Stomach (tissue), 9 donors: ENCODE data around the gene TAC3. TPM values are rescaled to one million over a fixed set of nuclear protein-coding genes. Genes with fewer than 3 reads are reported as not detected.

ENCODE experiments used
- DNase-seq, 2 donors: peaks; one replicate each; pipeline versions ENCODE4 v3.0.0 to v3.0.0-alpha.2; 2013 to 2019
- H3K27ac ChIP-seq, 5 donors: fragments of 200-600 bp in 4 of 5; sonication (generic) in 4 of 5; one replicate each; pipeline ENCODE4 v1.5.1; 2013 to 2019; ENCODE audit warnings: mild to moderate bottlenecking in 1 of 5, moderate library complexity in 1 of 5
- H3K27me3 ChIP-seq, 3 donors: fragments of 200-600 bp; sonication (generic); one replicate each; pipeline ENCODE4 v1.5.1; 2017 to 2019; ENCODE audit warnings: mixed run types in 1 of 3
- H3K36me3 ChIP-seq, 4 donors: fragments of 200-600 bp; sonication (generic); 1 replicate in 3 of 4; 2 replicates in 1 of 4; pipeline ENCODE4 v1.5.1; 2016 to 2019
- H3K4me1 ChIP-seq, 4 donors: fragments of 200-600 bp; sonication (generic); one replicate each; pipeline ENCODE4 v1.5.1; 2016 to 2019
- H3K4me3 ChIP-seq, 4 donors: fragments of 200-600 bp; sonication (generic) in 3 of 4; one replicate each; pipeline ENCODE4 v1.5.1; 2016 to 2019; ENCODE audit warnings: mild to moderate bottlenecking in 1 of 4
- H3K9me3 ChIP-seq, 4 donors: fragments of 200-600 bp; sonication (generic); one replicate each; pipeline ENCODE4 v1.5.1; 2016 to 2019
- EP300 ChIP-seq: sonication (generic); formaldehyde crosslinking; IDR thresholded peaks from one replicate; pipeline ENCODE4 v1.6.1; 2017; ENCODE audit warnings: antibody characterized with exemption
- POLR2A ChIP-seq, 4 donors: fragments of 450-650 bp; IDR thresholded peaks; one replicate each; pipeline ENCODE4 v1.6.1; 2016; ENCODE audit warnings: antibody characterized with exemption in 4 of 4, control low read depth in 2 of 4, mild to moderate bottlenecking in 1 of 4, moderate library complexity in 1 of 4
- POLR2AphosphoS5 ChIP-seq, 3 donors: sonication (generic); formaldehyde crosslinking; IDR thresholded peaks; one replicate each; pipeline ENCODE4 v1.6.1; 2016; ENCODE audit warnings: antibody characterized with exemption in 3 of 3
- whole genome bisulfite sequencing, 5 donors: extraction: QIAGEN DNeasy Blood & Tissue Kit in 3 of 5; methylation state at CpG; one replicate each; pipeline versions ENCODE4 v1.1.5 to v1.1.7; 2013 to 2018; 5-methylcytosine and 5-hydroxymethylcytosine counted together
- intact Hi-C: fragments of 100-400 bp; cut with DNase I; formaldehyde crosslinking; loops from one replicate; pipeline ENCODE4 v1.15.1; 2023; ENCODE audit warnings: low total_unique reads
- polyA plus RNA-seq, 3 donors: library from polyadenylated mRNA; stranded (reverse); fragments of 200-250 nt; gene quantifications; one replicate each; pipeline ENCODE4 v1.2.3, GENCODE V29; 2013
- total RNA-seq, 5 donors: library from RNA; depleted of rRNA; stranded (reverse); fragments of >200 nt; gene quantifications; one replicate each; pipeline versions ENCODE4 v1.1.0 to v1.2.3, GENCODE V29; 2014 to 2016
- TF ChIP-seq, protein P1 (sequence below), 7 experiments: fragments of 450-650 bp in 4 of 7; fragments of 200-600 bp in 3 of 7; sonication (generic) in 3 of 7; IDR thresholded peaks; one replicate each; pipeline ENCODE4 v1.5.1; 2016 to 2019; ENCODE audit warnings: antibody characterized with exemption in 7 of 7, control low read depth in 2 of 7, mild to moderate bottlenecking in 1 of 7
- donor health status: healthy with polysubstance abuse.
- donor health status: Bipolar disorder and iron deficiency.
- donor health status: healthy.

The TAC3 gene
- total and polyA plus RNA-seq, 8 donors: 0.62 to 19.8 (median 2.0) TPM; not detected in 3

DNA sequence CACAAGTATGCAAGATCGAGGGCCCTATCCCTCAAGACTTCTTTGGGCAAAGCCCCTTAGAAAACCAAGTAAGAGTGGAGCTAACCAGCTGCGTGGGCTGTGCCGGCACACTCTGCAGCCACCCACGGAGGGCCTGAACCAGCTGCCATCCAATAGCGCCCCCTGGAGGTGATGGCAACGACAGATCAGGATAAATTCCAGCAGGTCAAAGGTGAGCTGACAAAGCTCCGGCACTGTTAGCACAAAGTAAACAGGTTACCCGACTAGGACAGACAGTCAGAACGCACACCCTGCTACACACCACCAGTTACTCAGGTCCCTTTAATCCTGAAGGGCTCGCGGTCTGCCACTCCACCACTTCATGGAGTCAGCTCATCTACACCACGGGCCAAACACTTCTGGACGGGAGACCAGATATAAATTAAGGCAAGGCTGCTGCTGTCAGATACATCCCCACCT, 14.9 kb downstream of the TAC3 start:
- DNase-seq: peak; percentile 70 to 78
- TF ChIP-seq, protein P1, sequence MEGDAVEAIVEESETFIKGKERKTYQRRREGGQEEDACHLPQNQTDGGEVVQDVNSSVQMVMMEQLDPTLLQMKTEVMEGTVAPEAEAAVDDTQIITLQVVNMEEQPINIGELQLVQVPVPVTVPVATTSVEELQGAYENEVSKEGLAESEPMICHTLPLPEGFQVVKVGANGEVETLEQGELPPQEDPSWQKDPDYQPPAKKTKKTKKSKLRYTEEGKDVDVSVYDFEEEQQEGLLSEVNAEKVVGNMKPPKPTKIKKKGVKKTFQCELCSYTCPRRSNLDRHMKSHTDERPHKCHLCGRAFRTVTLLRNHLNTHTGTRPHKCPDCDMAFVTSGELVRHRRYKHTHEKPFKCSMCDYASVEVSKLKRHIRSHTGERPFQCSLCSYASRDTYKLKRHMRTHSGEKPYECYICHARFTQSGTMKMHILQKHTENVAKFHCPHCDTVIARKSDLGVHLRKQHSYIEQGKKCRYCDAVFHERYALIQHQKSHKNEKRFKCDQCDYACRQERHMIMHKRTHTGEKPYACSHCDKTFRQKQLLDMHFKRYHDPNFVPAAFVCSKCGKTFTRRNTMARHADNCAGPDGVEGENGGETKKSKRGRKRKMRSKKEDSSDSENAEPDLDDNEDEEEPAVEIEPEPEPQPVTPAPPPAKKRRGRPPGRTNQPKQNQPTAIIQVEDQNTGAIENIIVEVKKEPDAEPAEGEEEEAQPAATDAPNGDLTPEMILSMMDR (IDR thresholded peaks at IDR 0.05): peak in 5 of 7 experiments; percentile 25 to 66 (median 51)
- TF ChIP-seq POLR2A (IDR thresholded peaks at IDR 0.05) (no peak), POLR2AphosphoS5 (IDR thresholded peaks at IDR 0.05) (peak in 1 of 3 donors; percentile 25)
- 32 to 36% (median 32%) methylated on average over 6 to 13 of the region's 13 CpGs for WGBS, 5 donors
- no peaks in the 10 kb centered on the region for H3K9me3 ChIP-seq
- H3K36me3 ChIP-seq: peaks cover 25 to 77% (median 58%) of the 10 kb centered on the region in 4 donors
- no peak overlapping the region for H3K27ac ChIP-seq
- intact Hi-C loops: loop anchor here (5.0 kb wide), 1 partner anchor 244 kb away; no protein-coding TSS in a partner anchor
- peaks cover 15 to 32% (median 28%) of the 10 kb centered on the region in 4 donors for H3K4me1 ChIP-seq
- H3K4me3 ChIP-seq: no peak overlapping the region
- H3K27me3 ChIP-seq: no peaks in the 10 kb centered on the region

DNA sequence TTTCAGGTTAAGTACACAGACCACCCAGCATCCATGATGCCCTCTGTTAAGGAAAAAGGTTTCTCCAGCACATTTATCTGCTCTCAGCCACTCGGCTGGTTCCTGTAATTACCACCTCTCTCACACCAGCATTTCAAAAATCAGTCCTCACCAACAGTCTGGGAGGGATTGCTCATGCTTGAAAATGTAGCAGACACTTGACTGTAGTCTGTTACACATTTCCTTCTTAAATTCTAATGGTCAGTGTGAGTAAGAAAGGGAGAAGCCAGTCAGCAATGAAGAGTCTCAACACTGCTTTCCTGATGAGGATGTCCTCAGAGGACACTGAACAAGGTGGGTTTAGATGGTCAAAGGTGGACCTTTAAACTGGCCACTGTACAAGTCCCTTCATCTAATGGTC, 15.9 kb downstream of the TAC3 start:
- intact Hi-C loops: loop anchor here (5.0 kb wide), 1 partner anchor 243 kb away; no protein-coding TSS in a partner anchor
- DNase-seq: no peak
- WGBS, 5 donors: 60 to 79% (median 73%) methylated on average over 1 of the region's 1 CpG

DNA sequence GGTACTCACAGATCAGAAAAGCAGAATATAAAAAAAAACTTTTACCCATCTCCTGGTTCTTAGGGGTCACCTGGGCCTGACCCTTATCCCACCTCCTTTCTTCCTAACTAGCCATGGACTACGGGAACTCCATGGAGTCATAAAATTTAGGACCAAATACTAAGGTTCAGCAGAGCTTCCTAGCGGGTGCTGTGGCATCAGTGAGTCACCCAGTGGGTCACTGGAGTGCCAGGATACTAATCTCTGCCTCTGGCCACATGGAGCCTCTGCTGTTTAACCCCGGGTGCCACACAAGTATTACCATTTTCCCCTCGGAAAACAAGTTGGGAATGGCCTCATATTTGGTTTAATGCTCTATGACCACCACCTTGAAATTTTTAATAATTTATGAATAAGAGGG, 16.9 kb downstream of the TAC3 start:
- H3K36me3 ChIP-seq: peaks cover 24 to 92% (median 66%) of the 10 kb centered on the region in 4 donors
- WGBS, 5 donors: 84 to 88% (median 86%) methylated on average over 4 of the region's 4 CpGs
- H3K27me3 ChIP-seq: no peaks in the 10 kb centered on the region
- H3K4me1 ChIP-seq: peaks cover 10 to 20% (median 13%) of the 10 kb centered on the region in 4 donors
- intact Hi-C loops: no loop called here
- TF ChIP-seq, protein P1 (IDR thresholded peaks at IDR 0.05): no peak
- TF ChIP-seq POLR2AphosphoS5 (IDR thresholded peaks at IDR 0.05) (no peak), POLR2A (IDR thresholded peaks at IDR 0.05) (no peak), EP300 (no peak)
- H3K4me3 ChIP-seq: no peak overlapping the region
- no peaks in the 10 kb centered on the region for H3K9me3 ChIP-seq
- H3K27ac ChIP-seq: no peak overlapping the region
- DNase-seq: no peak

More for the DNA sequence above, 15.9 kb downstream of the TAC3 start:
- H3K9me3 ChIP-seq: no peaks in the 10 kb centered on the region
- H3K36me3 ChIP-seq: peaks cover 25 to 88% (median 64%) of the 10 kb centered on the region in 4 donors
- H3K4me1 ChIP-seq: peaks cover 15 to 27% (median 22%) of the 10 kb centered on the region in 4 donors
- TF ChIP-seq, protein P1 (IDR thresholded peaks at IDR 0.05): no peak
- no peak for TF ChIP-seq POLR2A (IDR thresholded peaks at IDR 0.05)
- TF ChIP-seq EP300: no peak
- no peak for TF ChIP-seq POLR2AphosphoS5 (IDR thresholded peaks at IDR 0.05)
- H3K4me3 ChIP-seq: no peak overlapping the region
- H3K27me3 ChIP-seq: no peaks in the 10 kb centered on the region
- no peak overlapping the region for H3K27ac ChIP-seq

DNA sequence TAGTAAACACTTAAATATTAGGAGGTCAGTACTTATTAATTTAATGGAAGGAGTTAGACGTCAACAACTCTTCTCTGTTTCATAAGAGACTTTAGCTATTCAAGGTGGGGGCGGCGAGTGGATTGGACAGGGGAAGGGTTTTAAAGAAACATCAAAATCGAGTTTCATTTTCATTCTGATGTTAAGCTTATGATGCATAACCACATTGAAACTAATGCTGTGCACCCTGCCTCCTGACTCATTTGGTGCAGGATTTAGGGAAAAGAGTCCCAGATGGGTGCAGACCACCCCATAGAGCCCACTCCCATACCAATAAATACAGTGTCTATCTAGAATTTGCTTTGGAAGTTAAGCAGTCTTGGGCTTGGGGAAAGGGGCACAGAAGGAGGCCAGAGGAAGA, 17.3 kb downstream of the TAC3 start:
- 57 to 74% (median 64%) methylated on average over 4 of the region's 4 CpGs for WGBS, 5 donors
- Histone ChIP-seq H3K4me3 (no peak overlapping the region), H3K4me1 (peaks cover 10 to 20% (median 12%) of the 10 kb centered on the region in 4 donors), H3K27ac (no peak overlapping the region), H3K9me3 (no peaks in the 10 kb centered on the region), H3K27me3 (no peaks in the 10 kb centered on the region), H3K36me3 (peaks cover 19 to 88% (median 61%) of the 10 kb centered on the region in 4 donors)
- intact Hi-C loops: no loop called here
- no peak for DNase-seq
- TF ChIP-seq POLR2A (IDR thresholded peaks at IDR 0.05): no peak
- no peak for TF ChIP-seq POLR2AphosphoS5 (IDR thresholded peaks at IDR 0.05)
- TF ChIP-seq EP300: no peak
- TF ChIP-seq, protein P1 (IDR thresholded peaks at IDR 0.05): no peak
